ENCODE data around the gene ZNF765. TPM values are rescaled to one million over a fixed set of nuclear protein-coding genes. Genes with fewer than 3 reads are reported as not detected.
"Not testable (repeated sequence)": the region's sequence is repeated elsewhere in the genome, so short reads cannot be mapped to it uniquely, and the experiment has no call there.

Gene ZNF765
- total RNA-seq, 2 experiments from 2014 or later = 7.9 to 8.0 TPM

DNA sequence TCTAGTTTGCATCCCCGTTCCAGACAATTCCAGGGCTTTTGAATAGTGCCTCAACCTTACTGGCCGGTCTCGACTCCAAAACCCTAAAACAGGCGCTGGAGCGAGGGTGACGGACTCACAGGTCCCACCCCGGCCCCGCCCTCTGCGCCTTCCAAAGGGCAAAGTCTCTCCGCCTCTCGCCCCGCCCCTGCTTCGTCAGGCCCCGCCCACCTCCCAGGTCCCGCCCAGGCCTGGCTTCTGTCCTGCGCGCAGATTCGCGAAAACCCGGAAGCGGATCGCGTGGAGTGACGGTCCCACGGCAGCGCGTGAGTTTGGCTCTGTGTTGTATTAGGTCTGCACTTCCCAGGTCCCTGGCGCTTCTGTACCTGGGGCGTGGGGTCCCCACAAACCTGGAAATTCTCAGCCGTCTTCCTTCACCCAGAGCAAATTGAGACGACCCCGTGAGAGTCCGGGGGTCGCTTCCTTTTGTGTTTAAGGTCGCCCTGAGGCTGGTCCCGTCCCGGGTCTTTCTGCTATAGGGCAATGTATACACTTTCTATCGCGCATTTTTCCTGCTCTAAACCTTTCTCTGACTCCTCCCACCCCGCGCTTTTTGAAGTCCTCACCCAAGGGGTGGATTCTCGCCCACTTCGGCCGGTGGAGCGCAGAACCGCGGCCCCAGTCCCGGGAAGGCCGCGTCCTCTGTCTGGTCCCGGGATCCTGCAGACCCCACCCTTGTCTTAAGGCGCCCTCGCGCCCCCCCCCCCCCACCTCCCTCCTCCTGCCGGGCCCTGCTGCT is 72.7 kb downstream of the ZNF765 start, which contains the start of gene ZNF813:
TSS of gene ZNF813 (plus strand) at position 249 of the 778 bp plus-strand sequence. CDS start 16,090 bp downstream, outside the sequence.
- peaks cover 22% of the 10 kb centered on the region for H3K9me3 Mint-ChIP-seq
- CTCF ChIA-PET = no interaction called here
- peaks cover 20% of the 10 kb centered on the region for H3K4me1 Mint-ChIP-seq (ENCODE audit: low read depth)
- peaks cover 36% of the 10 kb centered on the region for H3K36me3 Mint-ChIP-seq (ENCODE audit: low read depth)
- peaks cover 21% of the 10 kb centered on the region for H3K27me3 Mint-ChIP-seq (ENCODE audit: low read depth)
- DNase-seq = peak; percentile 98
- peak within 1 kb of the TSS; percentile 83 for H3K27ac Mint-ChIP-seq
- peak within 1 kb of the TSS; percentile 88 for H3K4me3 Mint-ChIP-seq
- intact Hi-C loops (cut with micrococcal nuclease) = loop anchor here (1.0 to 5.0 kb wide), 5 partner anchors 36 to 364 kb away; partner anchors contain the start of genes ZNF160, ZNF331, ZNF761 and ZNF765

DNA sequence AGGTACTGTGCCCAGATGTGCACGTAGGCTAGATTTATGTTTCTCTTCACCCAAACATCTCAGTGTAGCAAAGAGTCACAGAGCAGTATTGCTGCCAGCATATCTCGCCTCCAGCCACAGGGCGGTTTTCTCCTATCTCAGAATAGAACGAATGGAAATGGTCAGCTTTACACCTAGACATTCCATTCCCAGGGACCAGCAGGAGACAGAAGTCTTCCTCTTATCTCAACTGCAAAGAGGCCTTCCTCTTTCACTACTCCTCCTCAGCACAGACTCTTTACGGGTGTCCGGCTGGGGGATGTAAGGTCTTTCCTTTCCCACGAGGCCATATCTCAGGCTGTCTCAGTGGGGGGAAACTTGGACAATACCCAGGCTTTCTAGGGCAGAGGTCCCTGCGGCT is 73.7 kb downstream of the ZNF765 start:
- Mint-ChIP-seq H3K4me3 (peak overlapping the region; percentile 88), H3K27me3 (ENCODE audit: low read depth) (peaks cover 13% of the 10 kb centered on the region), H3K9me3 (peaks cover 22% of the 10 kb centered on the region), H3K4me1 (ENCODE audit: low read depth) (peaks cover 20% of the 10 kb centered on the region), H3K36me3 (ENCODE audit: low read depth) (peaks cover 39% of the 10 kb centered on the region)
- H3K27ac Mint-ChIP-seq, CTCF ChIA-PET, DNase-seq: not testable (repeated sequence)
- intact Hi-C loops (cut with micrococcal nuclease) = loop anchor here (5.0 kb wide), 1 partner anchor 71 kb away; the partner anchor contains the start of gene ZNF765

DNA sequence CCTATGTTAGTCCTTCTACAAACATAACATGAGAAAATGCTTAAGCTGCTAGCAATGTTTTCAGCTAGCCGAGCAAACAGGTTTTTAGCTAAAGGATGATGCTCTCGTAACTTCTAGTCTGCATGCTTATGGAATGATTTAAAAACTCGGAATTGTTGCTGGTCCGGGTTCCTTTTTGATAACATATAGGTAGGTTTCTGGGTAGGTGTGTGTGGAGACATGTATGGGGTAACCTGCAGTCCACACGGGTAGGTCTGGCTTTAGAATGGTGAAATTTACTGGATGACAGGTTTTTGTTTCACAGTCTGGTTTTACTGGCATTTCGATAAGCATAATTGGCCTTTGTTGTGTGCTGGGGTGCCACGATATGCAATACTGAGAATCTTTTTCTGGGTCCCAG is 77.0 kb downstream of the ZNF765 start:
- Mint-ChIP-seq H3K27ac (no peak overlapping the region), H3K27me3 (ENCODE audit: low read depth) (no peaks in the 10 kb centered on the region), H3K4me3 (no peak overlapping the region), H3K36me3 (ENCODE audit: low read depth) (peaks cover 63% of the 10 kb centered on the region), H3K9me3 (peaks cover 38% of the 10 kb centered on the region), H3K4me1 (ENCODE audit: low read depth) (peaks cover 18% of the 10 kb centered on the region)
- CTCF ChIA-PET = no interaction called here
- DNase-seq = no peak
- intact Hi-C loops (cut with micrococcal nuclease) = no loop called here

DNA sequence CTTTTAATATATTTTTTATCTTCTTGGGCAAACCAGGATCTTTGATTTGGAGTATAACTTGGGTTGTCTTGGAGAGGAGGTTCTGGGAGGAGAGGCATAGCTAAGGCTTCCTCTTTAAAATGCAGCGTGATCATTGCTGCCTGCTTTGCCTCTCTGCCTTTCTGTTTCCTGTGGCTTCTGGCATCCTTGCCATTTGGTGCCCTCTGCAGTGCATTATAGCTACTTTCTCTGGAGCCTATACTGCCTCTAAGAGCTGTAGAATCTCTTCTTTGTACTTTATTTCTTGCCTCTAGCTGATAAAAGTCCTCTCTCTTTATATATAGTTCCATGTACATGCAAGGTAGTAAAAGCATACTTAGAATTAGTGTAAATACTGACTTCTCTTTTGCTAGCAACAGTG is 79.9 kb downstream of the ZNF765 start:
- not testable (repeated sequence) for H3K27me3 Mint-ChIP-seq (ENCODE audit: low read depth)

DNA sequence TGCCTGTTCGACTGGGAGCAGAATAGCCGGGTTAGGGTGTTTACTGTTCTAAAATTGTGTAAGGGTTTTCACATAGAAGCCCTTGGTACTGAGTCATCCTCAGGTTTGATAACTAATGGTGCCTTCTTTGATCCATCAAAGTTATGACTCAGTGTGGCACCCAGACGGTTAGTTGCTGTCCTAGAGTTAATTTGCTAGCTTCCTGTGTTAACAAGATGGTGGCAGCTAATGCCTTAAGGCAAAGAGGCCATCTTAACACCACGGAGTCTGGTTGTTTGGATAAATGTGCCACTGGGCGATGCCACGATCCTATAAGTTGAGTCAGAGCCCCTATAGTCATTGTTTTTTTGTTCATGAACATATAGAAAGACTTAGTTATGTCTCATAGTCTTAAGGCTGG is 80.5 kb downstream of the ZNF765 start:
- intact Hi-C loops (cut with micrococcal nuclease); H3K27me3 Mint-ChIP-seq (ENCODE audit: low read depth); H3K4me3 Mint-ChIP-seq; H3K4me1 Mint-ChIP-seq (ENCODE audit: low read depth); CTCF ChIA-PET; H3K27ac Mint-ChIP-seq: not testable (repeated sequence)
- peaks cover 87% of the 10 kb centered on the region for H3K36me3 Mint-ChIP-seq (ENCODE audit: low read depth)
- peak; percentile 6 for DNase-seq
- peaks cover 62% of the 10 kb centered on the region for H3K9me3 Mint-ChIP-seq

More for the DNA sequence above, 79.9 kb downstream of the ZNF765 start:
- H3K4me3 Mint-ChIP-seq; DNase-seq; intact Hi-C loops (cut with micrococcal nuclease); H3K4me1 Mint-ChIP-seq (ENCODE audit: low read depth); H3K27ac Mint-ChIP-seq; CTCF ChIA-PET: not testable (repeated sequence)
- H3K9me3 Mint-ChIP-seq = peaks cover 58% of the 10 kb centered on the region
- peaks cover 83% of the 10 kb centered on the region for H3K36me3 Mint-ChIP-seq (ENCODE audit: low read depth)

Other genes starting within 250 kb of the ZNF765 start
- gene ZNF347, start 236.1 kb upstream of the ZNF765 start, total RNA-seq = 1 to 10 TPM; 3.7 TPM
- 1 to 10 TPM; 4.3 to 5.5 TPM for gene ZNF665, start 201.8 kb upstream of the ZNF765 start, total RNA-seq
- gene ZNF677, start 140.3 kb upstream of the ZNF765 start, total RNA-seq = 1 to 10 TPM; 4.0 to 5.4 TPM
- gene VN1R2, start 136.9 kb upstream of the ZNF765 start, total RNA-seq = not detected
- gene VN1R4, start 127.4 kb upstream of the ZNF765 start, total RNA-seq = not detected
- 1 to 10 TPM; 4.3 to 4.5 TPM for gene ZNF845, start 61.4 kb upstream of the ZNF765 start, total RNA-seq
- 10 to 100 TPM; 16.2 to 17.4 TPM for gene ZNF525, start 29.4 kb upstream of the ZNF765 start, total RNA-seq
- gene ZNF761, start 36.8 kb downstream of the ZNF765 start, total RNA-seq = 10 to 100 TPM in 1 of 2 experiments, 1 to 10 TPM in 1; 8.7 to 10.0 TPM
- 1 to 10 TPM; 4.5 to 5.6 TPM for gene ZNF813, start 72.6 kb downstream of the ZNF765 start, total RNA-seq
- 10 to 100 TPM; 35.5 to 36.9 TPM for gene ZNF331, start 143.0 kb downstream of the ZNF765 start, total RNA-seq
- not detected for gene DPRX, start 236.8 kb downstream of the ZNF765 start, total RNA-seq

Measured in activated naive CD4-positive, alpha-beta T cell treated with anti-CD3 and anti-CD28 coated beads for 36 hours (primary cell).